Endothelial cell of umbilical vein (primary cell): ENCODE data around the gene RAD51B. TPM values are rescaled to one million over a fixed set of nuclear protein-coding genes. Genes with fewer than 3 reads are reported as not detected.

Experiments
- BruUV-seq: library from RNA; stranded (reverse); fragments of 400-500 nt; replicated peaks from 2 replicates; lab custom pipeline; 2021; lab: Mats Ljungman, UMichigan
- CTCF ChIA-PET: fragments of 300-600, 350-600 bp; sonication (Branson Sonifier 250); formaldehyde crosslinking; loops from one replicate; lab custom pipeline; 2021; ENCODE audit warnings: antibody characterized with exemption, inconsistent platforms; lab: Charles Lee
- POLR2A ChIA-PET: fragments of 300-600, 350-600 bp; sonication (Branson Sonifier 250); formaldehyde crosslinking; loops from one replicate; lab custom pipeline; 2021; ENCODE audit warnings: antibody characterized with exemption, inconsistent platforms; lab: Charles Lee
- DNase-seq: peaks from one replicate; pipeline ENCODE4 v3.0.0-alpha.2; 2011; ENCODE audit warnings: low read depth, low spot score
- FAIRE-seq: peaks from 2 replicates; lab custom pipeline; 2011; peaks lifted over from hg19 to GRCh38; lab: Jason Lieb, UNC
- H2AFZ ChIP-seq: 2 replicates; pipeline ENCODE4 v1.6.0; 2012; ENCODE audit warnings: low read depth, low read length, control low read depth, inconsistent platforms
- H3K27ac ChIP-seq: 2 replicates; pipeline ENCODE4 v1.5.1; 2011; ENCODE audit warnings: low read depth, mild to moderate bottlenecking, control low read depth, low read length, moderate library complexity; ENCODE audit not compliant: insufficient read depth
- H3K27me3 ChIP-seq, 2 experiments: 2 replicates each; pipeline versions ENCODE4 v1.6.0 to v1.6.1; 2011; ENCODE audit warnings: low read length in 2 of 2, mixed read lengths in 1 of 2; ENCODE audit not compliant: control insufficient read depth in 2 of 2, insufficient read depth in 2 of 2
- H3K36me3 ChIP-seq, 2 experiments: 2 replicates in 1 of 2; 3 replicates in 1 of 2; pipeline ENCODE4 v1.5.1; 2011; ENCODE audit warnings: low read length in 2 of 2, mild to moderate bottlenecking in 1 of 2, moderate library complexity in 1 of 2; ENCODE audit not compliant: control insufficient read depth in 2 of 2, insufficient read depth in 2 of 2; ENCODE audit errors: extremely low read depth in 1 of 2
- H3K4me1 ChIP-seq: 3 replicates; pipeline ENCODE4 v1.5.1; 2011; ENCODE audit warnings: mild to moderate bottlenecking, low read length; ENCODE audit not compliant: control insufficient read depth, insufficient read depth; ENCODE audit errors: extremely low read depth
- H3K4me2 ChIP-seq: 2 replicates; pipeline ENCODE4 v1.6.1; 2011; ENCODE audit warnings: low read length, control low read depth, mixed read lengths; ENCODE audit not compliant: insufficient read depth
- H3K4me3 ChIP-seq, 3 experiments: fragments of 200-600 bp in 1 of 3; sonication (generic), shearing (Covaris generic) in 1 of 3; replicated peaks in 1 of 3; 2 replicates each; pipeline ENCODE4 v1.5.1; 2011 to 2016; ENCODE audit warnings: control low read depth in 3 of 3, low read length in 3 of 3, mild to moderate bottlenecking in 2 of 3, inconsistent platforms in 1 of 3, low read depth in 1 of 3, moderate library complexity in 1 of 3; ENCODE audit not compliant: insufficient read depth in 1 of 3
- H3K79me2 ChIP-seq: 2 replicates; pipeline ENCODE4 v1.6.0; 2012; ENCODE audit warnings: low read length, inconsistent platforms; ENCODE audit not compliant: control insufficient read depth, insufficient read depth
- H3K9ac ChIP-seq: replicated peaks from 2 replicates; pipeline ENCODE3; 2011; ENCODE audit warnings: low read length, control low read depth; ENCODE audit not compliant: insufficient read depth; ENCODE audit errors: extremely low read depth
- H3K9me1 ChIP-seq: replicated peaks from 3 replicates; pipeline ENCODE4 v1.6.0; 2011; ENCODE audit warnings: mild to moderate bottlenecking, low read length; ENCODE audit not compliant: control insufficient read depth, insufficient read depth; ENCODE audit errors: extremely low read depth
- H3K9me3 ChIP-seq: replicated peaks from 2 replicates; pipeline ENCODE4 v1.5.1; 2012; ENCODE audit warnings: low read length, inconsistent platforms; ENCODE audit not compliant: control insufficient read depth, insufficient read depth
- H4K20me1 ChIP-seq: replicated peaks from 2 replicates; pipeline ENCODE3; 2011; ENCODE audit warnings: mild to moderate bottlenecking, low read length; ENCODE audit not compliant: control insufficient read depth, insufficient read depth; ENCODE audit errors: extremely low read depth
- CTCF ChIP-seq, 2 donors: IDR thresholded peaks; 1 replicate in 1 of 2; 2 replicates in 1 of 2; pipeline ENCODE4 v1.5.1; 2011; ENCODE audit warnings: low read length in 2 of 2, mild to moderate bottlenecking in 2 of 2, moderate library complexity in 2 of 2, control low read depth in 1 of 2, inconsistent platforms in 1 of 2, low read depth in 1 of 2; ENCODE audit not compliant: insufficient read depth in 1 of 2; ENCODE audit errors: extremely low read depth in 1 of 2
- EZH2 ChIP-seq: IDR thresholded peaks from 2 replicates; pipeline ENCODE4 v1.6.1; 2012; ENCODE audit warnings: borderline replicate concordance, low read depth, mild to moderate bottlenecking, moderate library complexity, low read length, inconsistent platforms; ENCODE audit not compliant: severe bottlenecking
- FOS ChIP-seq: IDR thresholded peaks from 2 replicates; pipeline ENCODE4 v1.6.1; 2011; ENCODE audit warnings: mild to moderate bottlenecking, low read length, moderate library complexity, borderline replicate concordance; ENCODE audit not compliant: insufficient read depth
- GATA2 ChIP-seq: IDR thresholded peaks from 2 replicates; pipeline ENCODE4 v1.7.0; 2011; ENCODE audit warnings: low read depth, mild to moderate bottlenecking, moderate library complexity, mixed read lengths, low read length; ENCODE audit not compliant: insufficient read length, insufficient read depth
- JUN ChIP-seq: IDR thresholded peaks from 2 replicates; pipeline ENCODE4 v1.6.1; 2011; ENCODE audit warnings: borderline replicate concordance, low read depth; ENCODE audit not compliant: insufficient read length, insufficient read depth
- MAX ChIP-seq: IDR thresholded peaks from 2 replicates; pipeline ENCODE4 v1.6.1; 2011; ENCODE audit not compliant: insufficient read depth, insufficient read length
- MYC ChIP-seq: IDR thresholded peaks from one replicate; pipeline ENCODE4 v1.6.1; 2011; ENCODE audit warnings: mild to moderate bottlenecking, low read depth, low read length
- POLR2A ChIP-seq: IDR thresholded peaks from 2 replicates; pipeline ENCODE4 v1.6.1; 2012; ENCODE audit warnings: low read depth, mild to moderate bottlenecking, control low read depth, low read length
- POLR2AphosphoS5 ChIP-seq: IDR thresholded peaks from 2 replicates; pipeline ENCODE4 v1.6.1; 2012; ENCODE audit warnings: low read depth, mild to moderate bottlenecking, control low read depth, low read length, moderate library complexity; ENCODE audit not compliant: insufficient read depth
- dilution Hi-C: fragments of 300-500 bp; cut with MboI; formaldehyde crosslinking; loops from one replicate; pipeline ENCODE4 v1.15.0; 2019; ENCODE audit warnings: low sequenced_read_pairs; ENCODE audit not compliant: extremely low pct_ligation_motif_present
- intact Hi-C: fragments of 100-400 bp; cut with micrococcal nuclease; formaldehyde crosslinking; loops from one replicate; pipeline ENCODE4 v1.10.0; 2022
- polyA plus RNA-seq, 4 experiments: library from polyadenylated mRNA; depleted of rRNA in 3 of 4; stranded (reverse) in 3 of 4; unstranded in 1 of 4; fragments of >200 nt; gene quantifications; 2 replicates each; pipeline versions ENCODE4 v1.2.1 to v1.2.3, GENCODE V29; 2011 to 2012; ENCODE audit warnings: missing spikeins in 1 of 4
- total RNA-seq: library from RNA; stranded (reverse); gene quantifications from 2 replicates; pipeline ENCODE4 v1.2.3, GENCODE V29; 2021

The RAD51B gene
- total and polyA plus RNA-seq, 2 donors (not counting 3 experiments of a cell fraction or from before 2014, with no cell fraction given), result 3.9 to 19.0 TPM

GRCh38 chr14:68421116-68421515 is 601.5 kb downstream of the RAD51B start:
- CTCF ChIA-PET, result no interaction called here

More at GRCh38 chr14:68421116-68421515, 601.5 kb downstream of the RAD51B start:
- dilution Hi-C loops, result no loop called here
- intact Hi-C loops, result no loop called here
- POLR2A ChIA-PET, result no interaction called here
- no peak overlapping the region for H3K9ac ChIP-seq
- no peaks in the 10 kb centered on the region for H3K27me3 ChIP-seq
- no peaks in the 10 kb centered on the region for H3K9me1 ChIP-seq
- H3K4me1 ChIP-seq, result peaks cover 4% of the 10 kb centered on the region
- H3K27ac ChIP-seq, result no peak overlapping the region
- H2AFZ ChIP-seq, result no peak overlapping the region
- no peak overlapping the region for H3K4me2 ChIP-seq
- H3K79me2 ChIP-seq, result no peaks in the 10 kb centered on the region
- no peaks in the 10 kb centered on the region for H3K9me3 ChIP-seq
- no peak overlapping the region for H3K4me3 ChIP-seq
- no peak for TF ChIP-seq EZH2
- TF ChIP-seq JUN, result no peak
- no peak for TF ChIP-seq GATA2
- TF ChIP-seq FOS, result no peak
- no peak for TF ChIP-seq MAX
- no peak for TF ChIP-seq CTCF (IDR thresholded peaks at IDR 0.05; ENCODE audit: extremely low read depth in 1 of 2, insufficient read depth in 1 of 2, low read depth in 1 of 2, low read length in 2 of 2)
- TF ChIP-seq MYC, result no peak
- TF ChIP-seq POLR2AphosphoS5, result no peak
- no peak for TF ChIP-seq POLR2A
- H4K20me1 ChIP-seq, result no peaks in the 10 kb centered on the region
- H3K36me3 ChIP-seq, result no peaks in the 10 kb centered on the region
- DNase-seq (no peak), FAIRE-seq (no peak)
- BruUV-seq, result no TSS peak
